IMR-90 (cell line): Measurements from ENCODE around the gene PNPLA2. TPM values are rescaled to one million over a fixed set of nuclear protein-coding genes. Genes with fewer than 3 reads are reported as not detected.

Experiments used
- ATAC-seq: fragments of 200-7000 bp; cut with Tn5 transposase; 2 replicates; pipeline ENCODE4 v1.9.1; 2020; ENCODE audit warnings: low read depth, mild to moderate bottlenecking, moderate library complexity
- BruUV-seq: library from RNA; stranded (reverse); fragments of 400-500 nt; replicated peaks from 2 replicates; lab custom pipeline; 2021; lab: Mats Ljungman, UMichigan
- CTCF ChIA-PET: fragments of 300-600 bp; formaldehyde crosslinking; extraction: SDS; loops from one replicate; lab custom pipeline; 2021; ENCODE audit warnings: antibody characterized with exemption; lab: Yijun Ruan, JAX
- POLR2A ChIA-PET: fragments of 300-600 bp; sonication (Branson Sonifier 250); formaldehyde crosslinking; loops from one replicate; lab custom pipeline; 2022; ENCODE audit warnings: antibody characterized with exemption; ENCODE audit not compliant: unreplicated experiment; lab: Charles Lee
- DNase-seq: peaks from one replicate; pipeline ENCODE4 v3.0.0; 2013
- H2AFZ ChIP-seq: replicated peaks from 2 replicates; pipeline ENCODE3; 2013; ENCODE audit warnings: low read length, mild to moderate bottlenecking; ENCODE audit not compliant: poor library complexity
- H2AK5ac ChIP-seq: 2 replicates; pipeline ENCODE4 v1.6.1; 2013; ENCODE audit warnings: low read depth, low read length, inconsistent platforms
- H2AK9ac ChIP-seq: replicated peaks from 2 replicates; pipeline ENCODE3; 2013; ENCODE audit warnings: mild to moderate bottlenecking, low read depth, low read length, moderate library complexity; ENCODE audit not compliant: poor library complexity
- H2BK120ac ChIP-seq: 2 replicates; pipeline ENCODE4 v1.6.1; 2013; ENCODE audit warnings: low read depth, low read length, inconsistent platforms
- H2BK15ac ChIP-seq: 3 replicates; pipeline ENCODE4 v1.6.1; 2013; ENCODE audit warnings: low read depth, low read length, inconsistent platforms
- H2BK20ac ChIP-seq: 2 replicates; pipeline ENCODE4 v1.6.1; 2013; ENCODE audit warnings: low read depth, mild to moderate bottlenecking, inconsistent platforms, low read length, moderate library complexity
- H2BK5ac ChIP-seq: 2 replicates; pipeline ENCODE4 v1.6.1; 2013; ENCODE audit warnings: mild to moderate bottlenecking, low read depth, low read length, inconsistent platforms; ENCODE audit not compliant: poor library complexity, severe bottlenecking
- H3K14ac ChIP-seq: replicated peaks from 2 replicates; pipeline ENCODE4 v1.6.1; 2013; ENCODE audit warnings: low read depth, low read length, inconsistent platforms
- H3K18ac ChIP-seq: 2 replicates; pipeline ENCODE4 v1.6.1; 2013; ENCODE audit warnings: low read depth, low read length, control low read depth
- H3K23ac ChIP-seq: 2 replicates; pipeline ENCODE4 v1.6.1; 2013; ENCODE audit warnings: low read depth, low read length, inconsistent platforms
- H3K27ac ChIP-seq: 2 replicates; pipeline ENCODE4 v1.5.1; 2013; ENCODE audit warnings: mild to moderate bottlenecking, control low read depth, low read length; ENCODE audit not compliant: insufficient read depth
- H3K27me3 ChIP-seq: 2 replicates; pipeline ENCODE4 v1.6.1; 2013; ENCODE audit warnings: low read length; ENCODE audit not compliant: control insufficient read depth, insufficient read depth
- H3K36me3 ChIP-seq: 2 replicates; pipeline ENCODE4 v1.6.1; 2013; ENCODE audit warnings: low read length, mixed read lengths; ENCODE audit not compliant: control insufficient read depth, insufficient read depth
- H3K4ac ChIP-seq: 2 replicates; pipeline ENCODE4 v1.6.1; 2013; ENCODE audit warnings: low read depth, low read length, inconsistent platforms
- H3K4me1 ChIP-seq: 2 replicates; pipeline ENCODE4 v1.6.1; 2013; ENCODE audit warnings: low read length, mixed read lengths; ENCODE audit not compliant: control insufficient read depth, insufficient read depth
- H3K4me2 ChIP-seq: 2 replicates; pipeline ENCODE4 v1.6.1; 2013; ENCODE audit warnings: low read depth, mild to moderate bottlenecking, control low read depth, low read length, moderate library complexity
- H3K4me3 ChIP-seq: 2 replicates; pipeline ENCODE4 v1.5.1; 2013; ENCODE audit warnings: low read depth, mild to moderate bottlenecking, control low read depth, low read length, moderate library complexity; ENCODE audit not compliant: insufficient read depth
- H3K56ac ChIP-seq: 2 replicates; pipeline ENCODE4 v1.6.1; 2013; ENCODE audit warnings: low read length, inconsistent platforms; ENCODE audit not compliant: insufficient read depth; ENCODE audit errors: extremely low read depth
- H3K79me1 ChIP-seq, 2 experiments: 2 replicates each; pipeline ENCODE4 v1.6.1; 2013; ENCODE audit warnings: low read length in 2 of 2, inconsistent platforms in 1 of 2, low read depth in 1 of 2
- H3K9ac ChIP-seq: 2 replicates; pipeline ENCODE4 v1.6.1; 2013; ENCODE audit warnings: low read depth, low read length, control low read depth
- H3K9me1 ChIP-seq: 2 replicates; pipeline ENCODE4 v1.6.1; 2013; ENCODE audit warnings: low read length, inconsistent platforms; ENCODE audit not compliant: insufficient read depth
- H3K9me3 ChIP-seq: 2 replicates; pipeline ENCODE4 v1.6.1; 2013; ENCODE audit warnings: low read length; ENCODE audit not compliant: control insufficient read depth, insufficient read depth
- H4K20me1 ChIP-seq: 2 replicates; pipeline ENCODE4 v1.6.1; 2013; ENCODE audit warnings: low read length, inconsistent platforms; ENCODE audit not compliant: insufficient read depth
- H4K5ac ChIP-seq: 2 replicates; pipeline ENCODE4 v1.6.1; 2013; ENCODE audit warnings: mild to moderate bottlenecking, low read depth, low read length, control low read depth
- H4K8ac ChIP-seq, 2 experiments: 2 replicates each; pipeline ENCODE4 v1.6.1; 2013; ENCODE audit warnings: low read depth in 2 of 2, low read length in 2 of 2, control low read depth in 1 of 2, inconsistent platforms in 1 of 2
- H4K91ac ChIP-seq: 2 replicates; pipeline ENCODE4 v1.6.1; 2013; ENCODE audit warnings: low read depth, low read length, inconsistent platforms; ENCODE audit not compliant: insufficient read depth
- BHLHE40 ChIP-seq: fragments of 150-350 bp; IDR thresholded peaks from 2 replicates; pipeline ENCODE4 v1.6.1; 2016; ENCODE audit warnings: mild to moderate bottlenecking, low read depth, low read length
- CTCF ChIP-seq: conservative IDR thresholded peaks from 2 replicates; pipeline ENCODE4 v1.5.1; 2012; ENCODE audit warnings: mild to moderate bottlenecking, low read depth, low read length, improper control_type of control experiment
- FOS ChIP-seq: fragments of 150-350 bp; IDR thresholded peaks from 2 replicates; pipeline ENCODE4 v1.6.1; 2016; ENCODE audit warnings: low read depth, low read length
- MAZ ChIP-seq: IDR thresholded peaks from 2 replicates; pipeline ENCODE4 v1.6.1; 2012; ENCODE audit warnings: low read depth, mild to moderate bottlenecking, low read length, improper control_type of control experiment, moderate library complexity, borderline replicate concordance
- MXI1 ChIP-seq: IDR thresholded peaks from 2 replicates; pipeline ENCODE4 v1.6.1; 2012; ENCODE audit warnings: low read depth, mild to moderate bottlenecking, low read length, moderate library complexity, borderline replicate concordance
- POLR2A ChIP-seq: IDR thresholded peaks from 2 replicates; pipeline ENCODE4 v1.6.1; 2012; ENCODE audit warnings: mild to moderate bottlenecking, low read depth, low read length
- RCOR1 ChIP-seq: IDR thresholded peaks from 2 replicates; pipeline ENCODE4 v1.6.1; 2012; ENCODE audit warnings: mild to moderate bottlenecking, low read length, improper control_type of control experiment; ENCODE audit not compliant: insufficient replicate concordance
- USF2 ChIP-seq: fragments of 150-350 bp; IDR thresholded peaks from 2 replicates; pipeline ENCODE4 v1.6.1; 2017; ENCODE audit warnings: mild to moderate bottlenecking, antibody characterized with exemption, low read length, low read depth
- WGBS, 2 experiments: methylation state at CpG; one replicate each; pipeline versions ENCODE4 v1.1.5 to v1.1.7; 2013; ENCODE audit warnings: missing lambda C conversion rate in 2 of 2; ENCODE audit not compliant: insufficient read length in 1 of 2; ENCODE audit errors: extremely low coverage in 2 of 2; 5-methylcytosine and 5-hydroxymethylcytosine counted together
- dilution Hi-C: fragments of 300-500 bp; cut with HindIII; formaldehyde crosslinking; loops from one replicate; pipeline ENCODE4 v1.14.3; 2018; ENCODE audit warnings: low sequenced_read_pairs; ENCODE audit not compliant: unreplicated experiment
- in situ Hi-C: fragments of 300-500 bp; cut with MboI; formaldehyde crosslinking; loops from 3 replicates; pipeline ENCODE4 v1.14.3; 2019; ENCODE audit warnings: low sequenced_read_pairs, inconsistent platforms, mixed read lengths
- intact Hi-C: fragments of 100-400 bp; cut with micrococcal nuclease; formaldehyde crosslinking; loops from 2 replicates; pipeline ENCODE4 v1.10.0; 2022
- polyA plus RNA-seq, 3 experiments: library from polyadenylated mRNA; depleted of rRNA; stranded (reverse); fragments of >200 nt; gene quantifications; 2 replicates each; pipeline ENCODE4 v1.2.3, GENCODE V29; 2012; ENCODE audit warnings: low replicate concordance in 1 of 3
- total RNA-seq: library from RNA; depleted of rRNA; stranded (reverse); fragments of >200 nt; gene quantifications from 2 replicates; pipeline ENCODE4 v1.2.3, GENCODE V29; 2012

Gene PNPLA2
- total and polyA plus RNA-seq, 2 of the 4 experiments (the other 2 are of a cell fraction): 7.0 to 94.3 TPM

- H2BK20ac ChIP-seq: no peak overlapping the region
- H3K36me3 ChIP-seq: peaks cover 46% of the 10 kb centered on the region
- CTCF ChIA-PET: no interaction called here
- no peak overlapping the region for H2BK15ac ChIP-seq
- in situ Hi-C loops: no loop called here
- no peak overlapping the region for H2AK9ac ChIP-seq
- H3K56ac ChIP-seq: no peak overlapping the region
- H4K91ac ChIP-seq: no peak overlapping the region
- WGBS, 2 experiments: 91% methylated on average over 6 of the region's 15 CpGs; no CpG with 5 or more reads in 1 of the 2 experiments
- H3K9me3 ChIP-seq: no peaks in the 10 kb centered on the region
- H2AFZ ChIP-seq: no peak overlapping the region
- no peak overlapping the region for H3K4ac ChIP-seq
- H2BK5ac ChIP-seq: no peak overlapping the region
- H3K4me2 ChIP-seq: no peak overlapping the region
- POLR2A ChIA-PET: interaction anchor here (0.5 kb wide), 1 partner anchor 32 kb away, joined by 7 read pairs; no protein-coding TSS in a partner anchor
- no peak overlapping the region for H3K27ac ChIP-seq
- ATAC-seq (no peak), DNase-seq (no peak)
- no peak overlapping the region for H4K8ac ChIP-seq
- TF ChIP-seq MXI1: no peak
- no peak for TF ChIP-seq RCOR1
- TF ChIP-seq USF2: no peak
- no peak for TF ChIP-seq POLR2A
- no peak for TF ChIP-seq MAZ
- no peak for TF ChIP-seq FOS
- TF ChIP-seq BHLHE40: no peak
- no peak for TF ChIP-seq CTCF
- H3K23ac ChIP-seq: no peak overlapping the region
- no peak overlapping the region for H3K18ac ChIP-seq
- no peak overlapping the region for H3K14ac ChIP-seq
- dilution Hi-C loops: no loop called here
- H3K79me1 ChIP-seq: peaks cover 9 to 62% of the 10 kb centered on the region in 2 experiments
- intact Hi-C loops: no loop called here
- H3K27me3 ChIP-seq: no peaks in the 10 kb centered on the region
- H3K9ac ChIP-seq: no peak overlapping the region
- H4K5ac ChIP-seq: no peak overlapping the region
- H2AK5ac ChIP-seq: no peak overlapping the region
- H3K4me1 ChIP-seq: peaks cover 9% of the 10 kb centered on the region
- H2BK120ac ChIP-seq: no peak overlapping the region
- H4K20me1 ChIP-seq: peaks cover 65% of the 10 kb centered on the region
- no peak overlapping the region for H3K4me3 ChIP-seq
- peaks cover 8% of the 10 kb centered on the region; the same call in 1 of the 2 replicates for H3K9me1 ChIP-seq
- no TSS peak for BruUV-seq
Observed at GRCh38 chr11:771617-772204, 47.0 kb upstream of the PNPLA2 start.
